H9 (cell line): ENCODE data around the gene DISP3. TPM values are rescaled to one million over a fixed set of nuclear protein-coding genes. Genes with fewer than 3 reads are reported as not detected.

Source experiments
- DNase-seq: peaks from one replicate; pipeline ENCODE4 v3.0.0-alpha.2; 2017
- H2AFZ ChIP-seq: one replicate; pipeline ENCODE4 v1.6.1; 2013; ENCODE audit warnings: mild to moderate bottlenecking, low read length, control low read depth, moderate library complexity
- H2AK5ac ChIP-seq: 2 replicates; pipeline ENCODE4 v1.6.1; 2013; ENCODE audit warnings: low read length, control low read depth, mixed read lengths; ENCODE audit not compliant: insufficient read length
- H2BK120ac ChIP-seq: one replicate; pipeline ENCODE4 v1.6.1; 2013; ENCODE audit warnings: low read depth, mild to moderate bottlenecking, low read length, control low read depth, inconsistent platforms; ENCODE audit not compliant: poor library complexity, severe bottlenecking
- H2BK12ac ChIP-seq: 2 replicates; pipeline ENCODE4 v1.6.1; 2013; ENCODE audit warnings: low read length, control low read depth, mixed read lengths, low read depth; ENCODE audit not compliant: insufficient read length
- H2BK15ac ChIP-seq: 2 replicates; pipeline ENCODE4 v1.6.1; 2013; ENCODE audit warnings: low read depth, low read length, control low read depth
- H2BK20ac ChIP-seq: one replicate; pipeline ENCODE4 v1.6.1; 2013; ENCODE audit warnings: low read depth, mild to moderate bottlenecking, low read length, control low read depth, inconsistent platforms; ENCODE audit not compliant: poor library complexity, severe bottlenecking
- H2BK5ac ChIP-seq: 2 replicates; pipeline ENCODE4 v1.6.1; 2013; ENCODE audit warnings: low read length, control low read depth, mixed read lengths; ENCODE audit not compliant: insufficient read length
- H3K14ac ChIP-seq: 2 replicates; pipeline ENCODE4 v1.6.1; 2013; ENCODE audit warnings: low read length, control low read depth; ENCODE audit not compliant: insufficient read depth
- H3K18ac ChIP-seq: 2 replicates; pipeline ENCODE4 v1.6.1; 2013; ENCODE audit warnings: low read depth, mild to moderate bottlenecking, mixed read lengths, low read length, control low read depth; ENCODE audit not compliant: insufficient read length
- H3K23ac ChIP-seq: 2 replicates; pipeline ENCODE4 v1.6.1; 2013; ENCODE audit warnings: low read length, control low read depth, mixed read lengths, low read depth; ENCODE audit not compliant: insufficient read length
- H3K23me2 ChIP-seq: 2 replicates; pipeline ENCODE4 v1.6.1; 2013; ENCODE audit warnings: low read depth, mild to moderate bottlenecking, mixed read lengths, low read length, control low read depth; ENCODE audit not compliant: insufficient read length, poor library complexity, severe bottlenecking
- H3K27ac ChIP-seq: 2 replicates; pipeline ENCODE4 v1.5.1; 2013; ENCODE audit warnings: low read length, control low read depth, mixed read lengths, low read depth; ENCODE audit not compliant: insufficient read length
- H3K27me3 ChIP-seq: 2 replicates; pipeline ENCODE4 v1.6.1; 2013; ENCODE audit warnings: low read length, control low read depth, inconsistent platforms; ENCODE audit not compliant: insufficient read depth
- H3K4ac ChIP-seq: 2 replicates; pipeline ENCODE4 v1.6.1; 2013; ENCODE audit warnings: low read depth, mild to moderate bottlenecking, control low read depth, inconsistent platforms, low read length, moderate library complexity
- H3K4me1 ChIP-seq: 2 replicates; pipeline ENCODE4 v1.6.1; 2013; ENCODE audit warnings: low read length, control low read depth, inconsistent platforms; ENCODE audit not compliant: insufficient read depth
- H3K4me2 ChIP-seq: 2 replicates; pipeline ENCODE4 v1.6.1; 2013; ENCODE audit warnings: low read length, control low read depth, mixed read lengths; ENCODE audit not compliant: insufficient read length, insufficient read depth
- H3K56ac ChIP-seq: 2 replicates; pipeline ENCODE4 v1.6.1; 2013; ENCODE audit warnings: low read depth, mild to moderate bottlenecking, mixed read lengths, low read length, control low read depth; ENCODE audit not compliant: insufficient read length
- H3K79me1 ChIP-seq: 2 replicates; pipeline ENCODE4 v1.6.1; 2013; ENCODE audit warnings: low read depth, mild to moderate bottlenecking, moderate library complexity, low read length, control low read depth, inconsistent platforms; ENCODE audit not compliant: insufficient read depth, poor library complexity, severe bottlenecking
- H3K79me2 ChIP-seq: 2 replicates; pipeline ENCODE4 v1.6.1; 2013; ENCODE audit warnings: low read length, control low read depth, inconsistent platforms; ENCODE audit not compliant: insufficient read depth
- H3K9ac ChIP-seq: 2 replicates; pipeline ENCODE4 v1.6.1; 2013; ENCODE audit warnings: low read length, control low read depth, mixed read lengths; ENCODE audit not compliant: insufficient read length; ENCODE audit errors: extremely low read depth
- H3K9me3 ChIP-seq: one replicate; pipeline ENCODE4 v1.6.1; 2013; ENCODE audit warnings: low read depth, low read length, inconsistent platforms; ENCODE audit not compliant: control insufficient read depth
- H3T11ph ChIP-seq: one replicate; pipeline ENCODE4 v1.6.1; 2013; ENCODE audit warnings: mild to moderate bottlenecking, low read length, control low read depth, inconsistent platforms
- H4K20me1 ChIP-seq: one replicate; pipeline ENCODE4 v1.6.1; 2013; ENCODE audit not compliant: control insufficient read depth, insufficient read length, insufficient read depth
- H4K5ac ChIP-seq: 2 replicates; pipeline ENCODE4 v1.6.1; 2013; ENCODE audit warnings: low read depth, mild to moderate bottlenecking, mixed read lengths, low read length, control low read depth; ENCODE audit not compliant: insufficient read length
- H4K8ac ChIP-seq: replicated peaks from 2 replicates; pipeline ENCODE4 v1.6.1; 2013; ENCODE audit warnings: low read length, control low read depth, mixed read lengths, low read depth; ENCODE audit not compliant: insufficient read length
- H4K91ac ChIP-seq: 2 replicates; pipeline ENCODE4 v1.6.1; 2013; ENCODE audit warnings: low read depth, mild to moderate bottlenecking, moderate library complexity, mixed read lengths, low read length, control low read depth; ENCODE audit not compliant: insufficient read length
- H3K27ac Mint-ChIP-seq, 3 experiments: 2 replicates in 2 of 3; 3 replicates in 1 of 3; pipeline ENCODE4 v1.8.0; 2020 to 2021; ENCODE audit warnings: mixed read lengths in 3 of 3, mild to moderate bottlenecking in 1 of 3, moderate library complexity in 1 of 3
- H3K27me3 Mint-ChIP-seq: 2 replicates; pipeline ENCODE4 v1.8.0; 2021; ENCODE audit warnings: low read depth, mild to moderate bottlenecking, moderate library complexity, mixed read lengths
- H3K36me3 Mint-ChIP-seq, 3 experiments: 2 replicates in 2 of 3; 3 replicates in 1 of 3; pipeline ENCODE4 v1.8.0; 2020 to 2021; ENCODE audit warnings: low read depth in 3 of 3, mixed read lengths in 3 of 3; ENCODE audit not compliant: insufficient read depth in 1 of 3
- H3K4me1 Mint-ChIP-seq, 2 experiments: 2 replicates each; pipeline ENCODE4 v1.8.0; 2020; ENCODE audit warnings: mixed read lengths in 2 of 2
- H3K4me3 Mint-ChIP-seq, 2 experiments: 2 replicates in 1 of 2; 3 replicates in 1 of 2; pipeline ENCODE4 v1.8.0; 2020 to 2021; ENCODE audit warnings: mild to moderate bottlenecking in 2 of 2, mixed read lengths in 2 of 2, moderate library complexity in 1 of 2
- H3K9me3 Mint-ChIP-seq, 2 experiments: 2 replicates in 1 of 2; 3 replicates in 1 of 2; pipeline ENCODE4 v1.8.0; 2020; ENCODE audit warnings: mild to moderate bottlenecking in 2 of 2, mixed read lengths in 2 of 2, moderate library complexity in 1 of 2
- WGBS: extraction: QIAGEN DNeasy Blood & Tissue Kit; methylation state at CpG from one replicate; pipeline ENCODE4 v1.1.7; 2013; ENCODE audit warnings: missing lambda C conversion rate, low lambda C conversion rate, mixed read lengths; ENCODE audit not compliant: insufficient read length; ENCODE audit errors: extremely low coverage; 5-methylcytosine and 5-hydroxymethylcytosine counted together
- total RNA-seq: library from RNA; stranded (reverse); gene quantifications from 2 replicates; pipeline ENCODE4 v1.2.1, GENCODE V29; 2021
- TF ChIP-seq, protein P1 (sequence below): fragments of 200-600 bp; sonication (generic); conservative IDR thresholded peaks from 3 replicates; pipeline ENCODE4 v1.8.0; 2021; ENCODE audit warnings: antibody characterized with exemption, mild to moderate bottlenecking

Gene DISP3
- total RNA-seq, 1 experiment from 2014 or later = 3.5 TPM

GRCh38 chr1:11470912-11471311, 8.0 kb upstream of the DISP3 start:
- peaks cover 0 to 5% of the 10 kb centered on the region in 2 experiments; a peak in 1 of 4 replicates for H3K4me1 Mint-ChIP-seq
- H3K9me3 Mint-ChIP-seq = no peaks in the 10 kb centered on the region
- H2AK5ac ChIP-seq = no peak overlapping the region
- H3K14ac ChIP-seq = no peak overlapping the region
- H3T11ph ChIP-seq = no peak overlapping the region
- no peak overlapping the region for H3K56ac ChIP-seq
- no peaks in the 10 kb centered on the region for H3K36me3 Mint-ChIP-seq
- no peak overlapping the region for H4K8ac ChIP-seq
- no peaks in the 10 kb centered on the region for H3K9me3 ChIP-seq
- H3K4me3 Mint-ChIP-seq = no peak overlapping the region
- H2BK15ac ChIP-seq = no peak overlapping the region
- no peaks in the 10 kb centered on the region for H3K23me2 ChIP-seq
- no peaks in the 10 kb centered on the region for H3K4me1 ChIP-seq
- H2BK5ac ChIP-seq = no peak overlapping the region
- H3K23ac ChIP-seq = no peak overlapping the region
- H4K5ac ChIP-seq = no peak overlapping the region
- no peak overlapping the region for H3K4me2 ChIP-seq
- no peak overlapping the region for H3K9ac ChIP-seq
- TF ChIP-seq, protein P1, sequence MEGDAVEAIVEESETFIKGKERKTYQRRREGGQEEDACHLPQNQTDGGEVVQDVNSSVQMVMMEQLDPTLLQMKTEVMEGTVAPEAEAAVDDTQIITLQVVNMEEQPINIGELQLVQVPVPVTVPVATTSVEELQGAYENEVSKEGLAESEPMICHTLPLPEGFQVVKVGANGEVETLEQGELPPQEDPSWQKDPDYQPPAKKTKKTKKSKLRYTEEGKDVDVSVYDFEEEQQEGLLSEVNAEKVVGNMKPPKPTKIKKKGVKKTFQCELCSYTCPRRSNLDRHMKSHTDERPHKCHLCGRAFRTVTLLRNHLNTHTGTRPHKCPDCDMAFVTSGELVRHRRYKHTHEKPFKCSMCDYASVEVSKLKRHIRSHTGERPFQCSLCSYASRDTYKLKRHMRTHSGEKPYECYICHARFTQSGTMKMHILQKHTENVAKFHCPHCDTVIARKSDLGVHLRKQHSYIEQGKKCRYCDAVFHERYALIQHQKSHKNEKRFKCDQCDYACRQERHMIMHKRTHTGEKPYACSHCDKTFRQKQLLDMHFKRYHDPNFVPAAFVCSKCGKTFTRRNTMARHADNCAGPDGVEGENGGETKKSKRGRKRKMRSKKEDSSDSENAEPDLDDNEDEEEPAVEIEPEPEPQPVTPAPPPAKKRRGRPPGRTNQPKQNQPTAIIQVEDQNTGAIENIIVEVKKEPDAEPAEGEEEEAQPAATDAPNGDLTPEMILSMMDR = no peak
- no peak overlapping the region for H2AFZ ChIP-seq
- H3K27me3 Mint-ChIP-seq = peaks cover 20% of the 10 kb centered on the region
- no peak overlapping the region for H3K27ac ChIP-seq
- DNase-seq = no peak
- no peaks in the 10 kb centered on the region for H3K79me1 ChIP-seq
- H4K20me1 ChIP-seq = no peaks in the 10 kb centered on the region
- no peak overlapping the region for H3K27ac Mint-ChIP-seq
- no CpG with 5 or more reads among the region's 2 CpGs for WGBS
- no peak overlapping the region for H2BK20ac ChIP-seq
- H3K79me2 ChIP-seq = no peaks in the 10 kb centered on the region
- H2BK120ac ChIP-seq = no peak overlapping the region
- no peak overlapping the region for H3K4ac ChIP-seq
- no peak overlapping the region for H4K91ac ChIP-seq
- no peak overlapping the region for H2BK12ac ChIP-seq
- H3K27me3 ChIP-seq = no peaks in the 10 kb centered on the region; the same call in 1 of the 2 replicates
- H3K18ac ChIP-seq = no peak overlapping the region
